Astrocyte (in vitro differentiated cells and primary cell): ENCODE measurements around the gene METAP1. TPM values are rescaled to one million over a fixed set of nuclear protein-coding genes. Genes with fewer than 3 reads are reported as not detected.

Experiments used
- DNase-seq: peaks from one replicate; pipeline ENCODE4 v3.0.0-alpha.2; 2010; ENCODE audit warnings: low read depth
- FAIRE-seq: peaks from 2 replicates; lab custom pipeline; 2011; peaks lifted over from hg19 to GRCh38; lab: Jason Lieb, UNC
- H2AFZ ChIP-seq: 2 replicates; pipeline ENCODE4 v1.6.0; 2012; ENCODE audit warnings: low read depth, low read length, inconsistent platforms
- H3K27ac ChIP-seq: 2 replicates; pipeline ENCODE4 v1.5.1; 2011; ENCODE audit warnings: low read depth, low read length, inconsistent platforms
- H3K27me3 ChIP-seq: 2 replicates; pipeline ENCODE4 v1.6.0; 2011; ENCODE audit warnings: low read length, inconsistent platforms; ENCODE audit not compliant: insufficient read depth
- H3K36me3 ChIP-seq: 2 replicates; pipeline ENCODE4 v1.5.1; 2011; ENCODE audit warnings: low read length, inconsistent platforms; ENCODE audit not compliant: insufficient read depth
- H3K4me1 ChIP-seq: 2 replicates; pipeline ENCODE4 v1.5.1; 2011; ENCODE audit warnings: low read length, inconsistent platforms; ENCODE audit not compliant: insufficient read depth
- H3K4me2 ChIP-seq: 2 replicates; pipeline ENCODE4 v1.6.0; 2012; ENCODE audit warnings: low read length, inconsistent platforms
- H3K4me3 ChIP-seq: 2 replicates; pipeline ENCODE4 v1.5.1; 2011; ENCODE audit warnings: low read depth, mild to moderate bottlenecking, low read length, inconsistent platforms; ENCODE audit not compliant: insufficient read depth
- H3K79me2 ChIP-seq: 2 replicates; pipeline ENCODE4 v1.6.0; 2012; ENCODE audit warnings: mild to moderate bottlenecking, low read length, inconsistent platforms; ENCODE audit not compliant: insufficient read depth
- H3K9ac ChIP-seq: 2 replicates; pipeline ENCODE4 v1.6.0; 2012; ENCODE audit warnings: mild to moderate bottlenecking, low read length, inconsistent platforms
- H3K9me3 ChIP-seq: 2 replicates; pipeline ENCODE4 v1.5.1; 2012; ENCODE audit warnings: low read depth, mild to moderate bottlenecking, low read length, inconsistent platforms; ENCODE audit not compliant: insufficient read depth
- H4K20me1 ChIP-seq: 2 replicates; pipeline ENCODE4 v1.6.0; 2012; ENCODE audit warnings: low read length, inconsistent platforms; ENCODE audit not compliant: insufficient read depth
- H3K27ac Mint-ChIP-seq: one replicate; pipeline ENCODE4 v1.8.0; 2021; ENCODE audit warnings: mild to moderate bottlenecking, mixed read lengths; ENCODE audit not compliant: unreplicated experiment
- H3K27me3 Mint-ChIP-seq: one replicate; pipeline ENCODE4 v1.8.0; 2021; ENCODE audit warnings: low read depth, mixed read lengths; ENCODE audit not compliant: unreplicated experiment
- H3K36me3 Mint-ChIP-seq: one replicate; pipeline ENCODE4 v1.8.0; 2021; ENCODE audit warnings: low read depth, mixed read lengths; ENCODE audit not compliant: unreplicated experiment
- H3K4me1 Mint-ChIP-seq: one replicate; pipeline ENCODE4 v1.8.0; 2021; ENCODE audit warnings: low read depth, mixed read lengths; ENCODE audit not compliant: unreplicated experiment
- H3K4me3 Mint-ChIP-seq: one replicate; pipeline ENCODE4 v1.8.0; 2021; ENCODE audit warnings: mild to moderate bottlenecking, moderate library complexity, mixed read lengths; ENCODE audit not compliant: unreplicated experiment
- H3K9me3 Mint-ChIP-seq: one replicate; pipeline ENCODE4 v1.8.0; 2021; ENCODE audit warnings: mild to moderate bottlenecking, mixed read lengths; ENCODE audit not compliant: unreplicated experiment
- EZH2 ChIP-seq: IDR thresholded peaks from 2 replicates; pipeline ENCODE4 v1.6.1; 2012; ENCODE audit warnings: mild to moderate bottlenecking, low read length, inconsistent platforms; ENCODE audit not compliant: insufficient read depth
- total RNA-seq: library from RNA; stranded (reverse); gene quantifications from 2 replicates; pipeline ENCODE4 v1.2.1, GENCODE V29; 2021
- TF ChIP-seq, protein P1 (sequence below): IDR thresholded peaks from 2 replicates; pipeline ENCODE4 v1.5.1; 2011; ENCODE audit warnings: low read depth, mild to moderate bottlenecking, inconsistent platforms, low read length, moderate library complexity; ENCODE audit not compliant: insufficient read depth

Gene METAP1
- total RNA-seq, 1 donor from 2014 or later, result 60.9 TPM

DNA sequence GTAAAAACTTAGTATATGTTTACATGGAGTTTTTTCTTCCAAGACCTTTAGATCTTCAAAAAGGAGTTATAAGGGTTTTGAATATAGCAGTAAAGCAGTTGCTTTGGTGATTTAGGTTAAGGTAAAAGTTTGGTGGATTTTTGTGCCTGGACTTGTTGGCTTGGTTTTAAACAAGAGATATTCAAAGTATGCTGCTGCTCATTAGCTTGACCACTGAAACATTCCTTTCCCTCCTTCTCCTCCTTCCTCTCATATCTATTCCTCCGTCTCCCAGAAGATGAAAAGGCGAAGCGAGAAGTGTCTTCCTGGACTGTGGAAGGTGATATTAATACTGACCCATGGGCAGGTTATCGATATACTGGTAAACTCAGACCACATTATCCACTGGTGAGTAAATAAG, 38.4 kb downstream of the METAP1 start:
- peak; percentile 73 for DNase-seq

DNA sequence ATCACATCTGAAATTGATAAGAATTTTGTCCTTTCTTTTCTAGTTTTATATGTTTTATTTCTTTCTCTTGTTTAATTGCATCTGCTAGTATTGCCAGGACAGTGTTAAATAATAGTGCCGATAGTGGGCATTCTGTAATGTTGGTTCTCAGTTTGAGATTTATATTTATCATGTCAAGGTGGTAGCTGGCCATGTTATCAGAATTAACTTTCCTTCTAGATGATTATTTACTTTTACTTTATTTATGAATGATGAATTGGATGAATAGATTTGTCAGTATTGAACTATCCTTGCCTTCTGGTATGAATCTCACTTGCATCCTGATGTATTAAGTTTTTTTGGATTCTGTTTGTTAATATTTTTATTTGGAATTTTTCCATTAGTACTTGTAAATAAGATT, 42.7 kb downstream of the METAP1 start:
- DNase-seq (no peak), FAIRE-seq (no peak)
- Mint-ChIP-seq H3K27me3 (no peaks in the 10 kb centered on the region), H3K27ac (no peak overlapping the region), H3K4me1 (peaks cover 13% of the 10 kb centered on the region), H3K9me3 (peaks cover 2% of the 10 kb centered on the region), H3K4me3 (no peak overlapping the region), H3K36me3 (peaks cover 12% of the 10 kb centered on the region)
- no peak overlapping the region for H2AFZ ChIP-seq
- no peaks in the 10 kb centered on the region for H3K27me3 ChIP-seq
- no peak overlapping the region for H3K4me2 ChIP-seq
- H3K9me3 ChIP-seq, result no peaks in the 10 kb centered on the region
- no peak overlapping the region for H3K27ac ChIP-seq
- peaks cover 3% of the 10 kb centered on the region for H3K4me1 ChIP-seq
- TF ChIP-seq EZH2, result no peak
- TF ChIP-seq, protein P1, sequence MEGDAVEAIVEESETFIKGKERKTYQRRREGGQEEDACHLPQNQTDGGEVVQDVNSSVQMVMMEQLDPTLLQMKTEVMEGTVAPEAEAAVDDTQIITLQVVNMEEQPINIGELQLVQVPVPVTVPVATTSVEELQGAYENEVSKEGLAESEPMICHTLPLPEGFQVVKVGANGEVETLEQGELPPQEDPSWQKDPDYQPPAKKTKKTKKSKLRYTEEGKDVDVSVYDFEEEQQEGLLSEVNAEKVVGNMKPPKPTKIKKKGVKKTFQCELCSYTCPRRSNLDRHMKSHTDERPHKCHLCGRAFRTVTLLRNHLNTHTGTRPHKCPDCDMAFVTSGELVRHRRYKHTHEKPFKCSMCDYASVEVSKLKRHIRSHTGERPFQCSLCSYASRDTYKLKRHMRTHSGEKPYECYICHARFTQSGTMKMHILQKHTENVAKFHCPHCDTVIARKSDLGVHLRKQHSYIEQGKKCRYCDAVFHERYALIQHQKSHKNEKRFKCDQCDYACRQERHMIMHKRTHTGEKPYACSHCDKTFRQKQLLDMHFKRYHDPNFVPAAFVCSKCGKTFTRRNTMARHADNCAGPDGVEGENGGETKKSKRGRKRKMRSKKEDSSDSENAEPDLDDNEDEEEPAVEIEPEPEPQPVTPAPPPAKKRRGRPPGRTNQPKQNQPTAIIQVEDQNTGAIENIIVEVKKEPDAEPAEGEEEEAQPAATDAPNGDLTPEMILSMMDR, result no peak
- no peak overlapping the region for H3K9ac ChIP-seq
- H3K79me2 ChIP-seq, result peaks cover 17% of the 10 kb centered on the region
- no peak overlapping the region for H3K4me3 ChIP-seq
- no peaks in the 10 kb centered on the region for H3K36me3 ChIP-seq
- H4K20me1 ChIP-seq, result no peaks in the 10 kb centered on the region

More for the DNA sequence above, 38.4 kb downstream of the METAP1 start:
- Mint-ChIP-seq H3K27me3 (no peaks in the 10 kb centered on the region), H3K36me3 (peaks cover 14% of the 10 kb centered on the region), H3K27ac (peak overlapping the region; percentile 83), H3K4me3 (peak overlapping the region; percentile 60), H3K9me3 (peaks cover 2% of the 10 kb centered on the region), H3K4me1 (peaks cover 35% of the 10 kb centered on the region)
- Histone ChIP-seq H3K27ac (no peak overlapping the region), H3K27me3 (no peaks in the 10 kb centered on the region), H2AFZ (no peak overlapping the region), H3K9me3 (no peaks in the 10 kb centered on the region), H3K9ac (no peak overlapping the region), H3K4me2 (no peak overlapping the region), H3K79me2 (peaks cover 43% of the 10 kb centered on the region), H4K20me1 (peaks cover 9% of the 10 kb centered on the region), H3K4me1 (peaks cover 3% of the 10 kb centered on the region), H3K4me3 (no peak overlapping the region), H3K36me3 (no peaks in the 10 kb centered on the region)
- TF ChIP-seq, protein P1, result no peak
- TF ChIP-seq EZH2, result no peak
- FAIRE-seq, result peak; percentile 85

DNA sequence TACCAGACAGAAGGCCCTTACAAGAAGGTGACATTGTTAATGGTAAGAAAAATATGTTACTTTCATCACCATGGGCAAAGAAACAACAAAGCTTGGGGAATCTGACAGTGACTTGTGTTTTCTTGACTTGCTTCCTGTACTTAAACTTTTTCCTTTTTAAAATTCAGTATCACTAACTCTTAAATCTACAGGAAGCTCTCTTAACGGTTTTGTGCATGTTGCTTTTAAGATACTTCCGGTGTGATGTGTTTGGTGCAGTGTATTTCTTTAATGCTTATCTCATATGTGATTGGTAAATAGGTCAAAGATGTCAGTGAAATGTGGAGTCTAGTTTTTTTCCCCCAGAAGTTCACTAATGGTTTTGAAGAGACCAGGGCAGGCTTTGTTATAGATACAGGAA, 47.8 kb downstream of the METAP1 start:
- Histone ChIP-seq H3K4me3 (no peak overlapping the region), H3K27ac (no peak overlapping the region)

More for the DNA sequence above, 47.8 kb downstream of the METAP1 start:
- DNase-seq, result no peak
- H3K36me3 ChIP-seq, result no peaks in the 10 kb centered on the region
- no peak for FAIRE-seq
- Mint-ChIP-seq H3K9me3 (peaks cover 4% of the 10 kb centered on the region), H3K27ac (no peak overlapping the region), H3K4me1 (no peaks in the 10 kb centered on the region), H3K4me3 (no peak overlapping the region), H3K27me3 (no peaks in the 10 kb centered on the region), H3K36me3 (peaks cover 15% of the 10 kb centered on the region)
- H3K27me3 ChIP-seq, result no peaks in the 10 kb centered on the region
- no peak overlapping the region for H3K4me2 ChIP-seq
- H2AFZ ChIP-seq, result no peak overlapping the region
- H3K9ac ChIP-seq, result no peak overlapping the region
- no peaks in the 10 kb centered on the region for H3K9me3 ChIP-seq
- peaks cover 2% of the 10 kb centered on the region for H3K79me2 ChIP-seq
- no peaks in the 10 kb centered on the region for H3K4me1 ChIP-seq
- H4K20me1 ChIP-seq, result no peaks in the 10 kb centered on the region
- TF ChIP-seq, protein P1, result no peak
- TF ChIP-seq EZH2, result no peak
